Measurements from ENCODE around the gene DTYMK. TPM values are rescaled to one million over a fixed set of nuclear protein-coding genes. Genes with fewer than 3 reads are reported as not detected.

DTYMK gene
- total and polyA plus RNA-seq, 2 donors (not counting 3 experiments of a cell fraction or from before 2014, with no cell fraction given) = 67.0 to 104 TPM

GRCh38 chr2:241733391-241734207 is 47.0 kb upstream of the DTYMK start:
- TF ChIP-seq MYC (IDR thresholded peaks at IDR 0.05; ENCODE audit: low read depth, low read length) = no peak
- no peak for TF ChIP-seq JUN (IDR thresholded peaks at IDR 0.05; ENCODE audit: borderline replicate concordance, insufficient read depth, insufficient read length, low read depth)
- no peak for TF ChIP-seq FOS (IDR thresholded peaks at IDR 0.05; ENCODE audit: borderline replicate concordance, insufficient read depth, low read length)
- TF ChIP-seq POLR2A (IDR thresholded peaks at IDR 0.05; ENCODE audit: low read depth, low read length) = no peak
- TF ChIP-seq MAX (IDR thresholded peaks at IDR 0.05; ENCODE audit: insufficient read depth, insufficient read length) = no peak
- TF ChIP-seq EZH2 (IDR thresholded peaks at IDR 0.05; ENCODE audit: borderline replicate concordance, low read depth, low read length, severe bottlenecking) = no peak
- no peak for TF ChIP-seq GATA2 (IDR thresholded peaks at IDR 0.05; ENCODE audit: insufficient read depth, insufficient read length, low read depth, low read length)
- no peak for TF ChIP-seq CTCF (IDR thresholded peaks at IDR 0.05; ENCODE audit: extremely low read depth in 1 of 2, insufficient read depth in 1 of 2, low read depth in 1 of 2, low read length in 2 of 2)
- TF ChIP-seq POLR2AphosphoS5 (IDR thresholded peaks at IDR 0.05; ENCODE audit: insufficient read depth, low read depth, low read length) = no peak
- no peaks in the 10 kb centered on the region for H3K36me3 ChIP-seq (ENCODE audit: control insufficient read depth in 2 of 2, extremely low read depth in 1 of 2, insufficient read depth in 2 of 2, low read length in 2 of 2)
- H3K4me1 ChIP-seq (ENCODE audit: control insufficient read depth, extremely low read depth, insufficient read depth, low read length) = peaks cover 15% of the 10 kb centered on the region
- ChIA-PET CTCF (interaction anchor here (1.0 to 5.2 kb wide), 11 partner anchors 12 to 145 kb away, joined by 3 to 41 read pairs (median 3); partner anchors contain the start of genes ATG4B, DTYMK and ING5), POLR2A (interaction anchor here (0.9 kb wide), 1 partner anchor 45 kb away, joined by 5 read pairs; no protein-coding TSS in a partner anchor)
- no peaks in the 10 kb centered on the region for H3K9me3 ChIP-seq (replicated peaks; ENCODE audit: control insufficient read depth, insufficient read depth, low read length)
- BruUV-seq (replicated peaks) = no TSS peak
- peak overlapping the region; percentile 88 for H2AFZ ChIP-seq (ENCODE audit: low read depth, low read length)
- peak overlapping the region; percentile 32 for H3K4me2 ChIP-seq (ENCODE audit: insufficient read depth, low read length)
- H3K4me3 ChIP-seq (replicated peaks in 1 of 3; ENCODE audit: insufficient read depth in 1 of 3, low read depth in 1 of 3, low read length in 3 of 3) = peak overlapping the region; percentile 20 to 87 (median 25)
- no peaks in the 10 kb centered on the region for H4K20me1 ChIP-seq (replicated peaks; ENCODE audit: control insufficient read depth, extremely low read depth, insufficient read depth, low read length)
- FAIRE-seq = no peak
- no peak overlapping the region for H3K9ac ChIP-seq (replicated peaks; ENCODE audit: extremely low read depth, insufficient read depth, low read length)
- H3K27me3 ChIP-seq (ENCODE audit: control insufficient read depth in 2 of 2, insufficient read depth in 2 of 2, low read length in 2 of 2) = no peaks in the 10 kb centered on the region
- intact Hi-C loops (cut with micrococcal nuclease) = loop anchor here (1.0 to 5.0 kb wide), 7 partner anchors 31 to 586 kb away; partner anchors contain the start of genes DTYMK, ING5, PASK and STK25
- DNase-seq (ENCODE audit: low read depth, low spot score) = no peak
- no peaks in the 10 kb centered on the region for H3K9me1 ChIP-seq (replicated peaks; ENCODE audit: control insufficient read depth, extremely low read depth, insufficient read depth, low read length)
- H3K79me2 ChIP-seq (ENCODE audit: control insufficient read depth, insufficient read depth, low read length) = no peaks in the 10 kb centered on the region
- dilution Hi-C loops (cut with MboI; ENCODE audit: extremely low pct_ligation_motif_present, low sequenced_read_pairs) = no loop called here
- no peak overlapping the region for H3K27ac ChIP-seq (ENCODE audit: insufficient read depth, low read depth, low read length)
